Subcutaneous abdominal adipose tissue (tissue), 5 donors: ENCODE measurements around the gene ZSWIM6.

Experiments used
- H3K27ac ChIP-seq: one replicate; pipeline ENCODE4 v1.7.0; 2013; ENCODE audit warnings: low read depth, mild to moderate bottlenecking, inconsistent platforms, low read length, moderate library complexity
- H3K27me3 ChIP-seq, 5 donors: one replicate each; pipeline ENCODE4 v1.7.0; 2013; ENCODE audit warnings: low read length in 5 of 5, inconsistent platforms in 1 of 5; ENCODE audit not compliant: control insufficient read depth in 5 of 5, insufficient read depth in 4 of 5
- H3K36me3 ChIP-seq, 5 donors: one replicate each; pipeline ENCODE4 v1.7.0; 2013; ENCODE audit warnings: low read length in 5 of 5; ENCODE audit not compliant: control insufficient read depth in 5 of 5, insufficient read depth in 5 of 5
- H3K4me1 ChIP-seq, 5 donors: one replicate each; pipeline ENCODE4 v1.7.0; 2013; ENCODE audit warnings: low read length in 5 of 5, mild to moderate bottlenecking in 3 of 5, moderate library complexity in 1 of 5; ENCODE audit not compliant: control insufficient read depth in 5 of 5, insufficient read depth in 5 of 5
- H3K4me3 ChIP-seq, 5 donors: one replicate each; pipeline ENCODE4 v1.7.0; 2013; ENCODE audit warnings: low read length in 5 of 5, low read depth in 1 of 5
- H3K9ac ChIP-seq, 5 donors: one replicate each; pipeline ENCODE4 v1.7.0; 2013; ENCODE audit warnings: low read length in 5 of 5, mild to moderate bottlenecking in 4 of 5, moderate library complexity in 3 of 5
- H3K9me3 ChIP-seq, 5 donors: one replicate each; pipeline ENCODE4 v1.7.0; 2013; ENCODE audit warnings: low read length in 5 of 5; ENCODE audit not compliant: control insufficient read depth in 5 of 5
- donor health status: healthy.
- donor health status: healthy.
- donor health status: healthy.
- donor health status: healthy.
- donor health status: healthy.

The ZSWIM6 gene

DNA sequence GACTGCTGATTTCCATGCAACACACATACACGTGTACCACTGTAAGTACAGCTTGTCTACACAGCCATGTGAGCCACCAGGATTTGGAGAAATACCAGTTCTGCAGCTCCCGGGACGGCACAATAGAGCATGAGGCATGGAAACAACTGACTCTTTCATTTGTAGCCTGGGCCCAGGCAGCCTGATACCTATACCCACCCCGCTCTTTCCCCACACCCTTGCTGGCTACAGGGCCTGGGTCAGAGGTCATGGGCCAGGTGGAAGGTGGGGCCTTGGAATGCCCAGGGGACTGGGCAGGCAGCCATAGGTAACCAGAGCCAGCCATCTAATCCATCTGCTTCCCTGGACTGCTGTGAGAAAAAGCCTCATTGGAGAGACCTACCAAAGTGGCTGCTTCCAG lies 39.0 kb upstream of the ZSWIM6 start:
- no peaks in the 10 kb centered on the region for H3K36me3 ChIP-seq
- no peak overlapping the region for H3K4me3 ChIP-seq
- H3K9ac ChIP-seq, result no peak overlapping the region
- no peak overlapping the region for H3K27ac ChIP-seq
- H3K9me3 ChIP-seq, result no peaks in the 10 kb centered on the region
- no peaks in the 10 kb centered on the region for H3K27me3 ChIP-seq
- H3K4me1 ChIP-seq, result peaks cover 0 to 23% (median 8%) of the 10 kb centered on the region in 5 donors

- no peak overlapping the region for H3K9ac ChIP-seq
- H3K9me3 ChIP-seq, result no peaks in the 10 kb centered on the region
- no peaks in the 10 kb centered on the region for H3K27me3 ChIP-seq
- H3K4me1 ChIP-seq, result peaks cover 0 to 23% (median 8%) of the 10 kb centered on the region in 5 donors
- H3K36me3 ChIP-seq, result no peaks in the 10 kb centered on the region
- no peak overlapping the region for H3K4me3 ChIP-seq
- no peak overlapping the region for H3K27ac ChIP-seq
Observed at GRCh38 chr5:61293873-61294272, 38.2 kb upstream of the ZSWIM6 start.

GRCh38 chr5:61295365-61295764 lies 36.7 kb upstream of the ZSWIM6 start:
- Histone ChIP-seq H3K36me3 (no peaks in the 10 kb centered on the region), H3K27me3 (no peaks in the 10 kb centered on the region), H3K9ac (no peak overlapping the region), H3K27ac (no peak overlapping the region), H3K4me1 (peaks cover 0 to 23% (median 5%) of the 10 kb centered on the region in 5 donors), H3K9me3 (no peaks in the 10 kb centered on the region), H3K4me3 (no peak overlapping the region)

- no peaks in the 10 kb centered on the region for H3K36me3 ChIP-seq
- H3K9ac ChIP-seq, result no peak overlapping the region
- no peaks in the 10 kb centered on the region for H3K27me3 ChIP-seq
- no peak overlapping the region for H3K4me3 ChIP-seq
- peaks cover 0 to 29% (median 15%) of the 10 kb centered on the region in 5 donors for H3K4me1 ChIP-seq
- H3K9me3 ChIP-seq, result no peaks in the 10 kb centered on the region
- H3K27ac ChIP-seq, result no peak overlapping the region
Observed at GRCh38 chr5:61298066-61298465, 34.0 kb upstream of the ZSWIM6 start.

DNA sequence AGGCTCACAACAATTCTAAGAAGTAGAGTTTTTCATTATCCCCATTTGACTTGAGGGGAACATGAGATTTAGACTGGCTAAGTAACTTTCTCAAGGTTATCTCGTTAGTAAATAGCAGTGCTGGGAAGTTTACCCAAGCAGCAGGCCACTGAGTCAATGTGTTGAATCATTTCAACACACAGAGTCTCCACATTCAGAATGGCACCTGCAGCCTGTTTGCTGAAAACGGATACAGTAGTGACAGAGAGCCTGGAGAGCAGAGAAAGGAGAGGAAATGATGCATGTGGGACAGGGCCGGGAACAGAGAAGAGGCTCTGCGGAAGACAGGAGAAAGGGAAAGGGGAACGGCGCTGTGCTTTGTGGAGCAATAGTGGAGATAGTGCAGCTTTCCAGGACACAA lies 33.5 kb upstream of the ZSWIM6 start:
- Histone ChIP-seq H3K4me1 (peaks cover 0 to 29% (median 13%) of the 10 kb centered on the region in 5 donors), H3K9me3 (no peaks in the 10 kb centered on the region), H3K27me3 (no peaks in the 10 kb centered on the region), H3K9ac (no peak overlapping the region), H3K4me3 (no peak overlapping the region), H3K36me3 (no peaks in the 10 kb centered on the region), H3K27ac (no peak overlapping the region)

DNA sequence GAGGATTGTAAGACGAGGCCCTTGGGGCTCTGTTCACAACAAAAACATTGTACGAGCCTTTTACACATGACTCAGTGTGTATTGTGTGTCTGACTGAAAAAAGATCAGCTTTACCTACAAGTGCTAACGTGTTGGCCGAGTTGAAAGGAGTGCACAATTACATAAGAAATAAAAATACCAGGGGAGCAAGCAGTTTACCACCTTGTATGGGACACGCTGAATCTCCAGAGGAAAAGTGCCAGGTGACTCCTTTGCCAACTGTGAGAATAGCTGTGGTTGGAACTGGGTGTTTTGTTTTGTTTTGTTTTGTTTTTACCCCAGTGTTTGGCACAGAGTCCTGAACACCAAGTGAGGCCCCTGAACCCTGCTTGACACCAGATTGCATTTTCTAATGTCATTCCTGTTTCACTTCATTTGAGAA lies 32.8 kb upstream of the ZSWIM6 start:
- peaks cover 0 to 23% (median 13%) of the 10 kb centered on the region in 5 donors for H3K4me1 ChIP-seq
- H3K9ac ChIP-seq, result no peak overlapping the region
- no peaks in the 10 kb centered on the region for H3K9me3 ChIP-seq
- H3K36me3 ChIP-seq, result no peaks in the 10 kb centered on the region
- H3K27ac ChIP-seq, result no peak overlapping the region
- no peaks in the 10 kb centered on the region for H3K27me3 ChIP-seq
- no peak overlapping the region for H3K4me3 ChIP-seq

- no peaks in the 10 kb centered on the region for H3K36me3 ChIP-seq
- H3K9ac ChIP-seq, result no peak overlapping the region
- no peaks in the 10 kb centered on the region for H3K27me3 ChIP-seq
- no peaks in the 10 kb centered on the region for H3K9me3 ChIP-seq
- H3K27ac ChIP-seq, result peak overlapping the region; percentile 32
- peaks cover 0 to 21% (median 13%) of the 10 kb centered on the region in 5 donors for H3K4me1 ChIP-seq
- no peak overlapping the region for H3K4me3 ChIP-seq
Observed at GRCh38 chr5:61301341-61302199, 30.5 kb upstream of the ZSWIM6 start.

DNA sequence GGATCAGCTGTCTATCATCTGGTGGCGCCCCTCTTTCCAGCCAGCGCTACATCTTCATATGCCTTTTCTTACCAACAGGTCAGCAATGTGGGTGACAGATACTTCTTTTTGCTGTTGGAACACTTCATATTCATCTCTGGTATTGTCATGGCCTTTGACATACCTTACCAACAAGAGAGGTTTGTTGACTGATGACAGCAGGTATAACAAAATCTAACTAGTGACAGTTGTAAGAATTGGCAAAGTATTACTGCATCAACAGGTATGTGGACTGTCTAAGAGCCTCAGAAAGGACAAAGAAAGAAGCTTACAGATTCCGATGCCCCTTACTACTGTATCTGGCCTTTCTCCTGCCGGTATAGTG lies 29.9 kb upstream of the ZSWIM6 start:
- H3K4me1 ChIP-seq, result peaks cover 0 to 21% (median 13%) of the 10 kb centered on the region in 5 donors
- H3K9me3 ChIP-seq, result no peaks in the 10 kb centered on the region
- no peaks in the 10 kb centered on the region for H3K27me3 ChIP-seq
- H3K27ac ChIP-seq, result no peak overlapping the region
- H3K4me3 ChIP-seq, result no peak overlapping the region
- H3K9ac ChIP-seq, result no peak overlapping the region
- H3K36me3 ChIP-seq, result no peaks in the 10 kb centered on the region

GRCh38 chr5:61303346-61303745 lies 28.7 kb upstream of the ZSWIM6 start:
- Histone ChIP-seq H3K4me3 (peak overlapping the region in 1 of 5 donors; percentile 42), H3K9ac (peak overlapping the region in 1 of 5 donors; percentile 11), H3K9me3 (no peaks in the 10 kb centered on the region), H3K27me3 (no peaks in the 10 kb centered on the region), H3K27ac (no peak overlapping the region), H3K4me1 (peaks cover 0 to 21% (median 13%) of the 10 kb centered on the region in 5 donors), H3K36me3 (no peaks in the 10 kb centered on the region)

DNA sequence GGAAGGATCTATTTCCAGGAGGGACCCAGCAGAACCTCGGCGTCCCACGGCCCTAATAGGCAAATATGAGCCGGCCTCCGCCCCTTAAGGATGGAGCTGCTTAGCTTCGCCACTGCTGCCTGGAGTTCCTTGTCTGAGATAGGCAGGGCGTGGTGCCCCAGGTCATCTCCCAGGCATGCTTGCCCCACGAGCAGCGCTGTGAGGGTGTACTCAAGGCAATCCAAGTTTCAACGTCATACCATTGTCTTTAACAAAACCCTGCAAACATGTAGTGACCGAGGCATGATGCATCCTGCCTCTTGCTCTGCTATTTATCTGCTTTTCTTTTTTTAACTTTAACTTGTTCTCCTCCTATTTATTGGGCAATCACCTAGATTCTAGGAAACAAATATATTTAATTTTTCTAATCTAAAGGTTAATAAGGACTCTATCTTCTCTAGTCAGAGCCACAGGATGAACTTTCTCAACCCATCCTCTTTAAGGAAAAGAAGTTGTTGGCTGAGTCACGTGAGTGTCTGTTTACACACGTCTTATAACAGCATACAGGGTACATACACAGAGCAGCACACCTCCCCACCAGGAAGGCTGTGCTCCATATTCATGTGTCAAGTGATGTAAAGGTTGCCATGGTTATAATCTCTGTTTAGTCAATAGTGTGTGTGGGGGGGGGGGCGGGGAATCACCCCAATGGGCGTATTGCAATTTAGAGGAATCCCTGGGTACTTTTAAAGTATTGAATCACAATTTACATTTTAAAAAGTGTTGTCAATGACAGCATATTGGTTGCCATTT lies 27.3 kb upstream of the ZSWIM6 start:
- H3K4me3 ChIP-seq, result no peak overlapping the region
- no peak overlapping the region for H3K9ac ChIP-seq

More for the DNA sequence above, 27.3 kb upstream of the ZSWIM6 start:
- Histone ChIP-seq H3K36me3 (no peaks in the 10 kb centered on the region), H3K27ac (no peak overlapping the region), H3K9me3 (no peaks in the 10 kb centered on the region), H3K27me3 (no peaks in the 10 kb centered on the region), H3K4me1 (peaks cover 0 to 21% (median 13%) of the 10 kb centered on the region in 5 donors)
